Measurements from ENCODE around the gene SDE2.
"Not testable (repeated sequence)": the region's sequence is repeated elsewhere in the genome, so short reads cannot be mapped to it uniquely, and the experiment has no call there.

SDE2 gene

GRCh38 chr1:226026833-226027232, 27.7 kb upstream of the SDE2 start:
- H3K9me3 ChIP-seq (ENCODE audit: control insufficient read depth, insufficient read depth, low read length), result no peaks in the 10 kb centered on the region
- H3K9ac ChIP-seq (ENCODE audit: low read depth, low read length), result no peak overlapping the region
- H3K36me3 ChIP-seq (ENCODE audit: insufficient read depth, low read length), result no peaks in the 10 kb centered on the region
- H3K4me1 ChIP-seq (ENCODE audit: insufficient read depth, low read length), result no peaks in the 10 kb centered on the region

- Histone ChIP-seq H3K4me1 (ENCODE audit: insufficient read depth, low read length) (no peaks in the 10 kb centered on the region), H3K9ac (ENCODE audit: low read depth, low read length) (no peak overlapping the region), H3K9me3 (ENCODE audit: control insufficient read depth, insufficient read depth, low read length) (no peaks in the 10 kb centered on the region), H3K36me3 (ENCODE audit: insufficient read depth, low read length) (no peaks in the 10 kb centered on the region)
These were observed 24.6 kb upstream of the SDE2 start for GRCh38 chr1:226023735-226024134.

GRCh38 chr1:226021801-226022200, 22.7 kb upstream of the SDE2 start:
- Histone ChIP-seq H3K9me3 (ENCODE audit: control insufficient read depth, insufficient read depth, low read length) (no peaks in the 10 kb centered on the region), H3K9ac (ENCODE audit: low read depth, low read length) (no peak overlapping the region), H3K36me3 (ENCODE audit: insufficient read depth, low read length) (no peaks in the 10 kb centered on the region), H3K4me1 (ENCODE audit: insufficient read depth, low read length) (no peaks in the 10 kb centered on the region)

- Histone ChIP-seq H3K9me3 (ENCODE audit: control insufficient read depth, insufficient read depth, low read length) (no peaks in the 10 kb centered on the region), H3K36me3 (ENCODE audit: insufficient read depth, low read length) (no peaks in the 10 kb centered on the region), H3K4me1 (ENCODE audit: insufficient read depth, low read length) (no peaks in the 10 kb centered on the region), H3K9ac (ENCODE audit: low read depth, low read length) (no peak overlapping the region)
These were observed 22.3 kb upstream of the SDE2 start for GRCh38 chr1:226021401-226021800.

GRCh38 chr1:226019572-226019971, 20.4 kb upstream of the SDE2 start:
- no peaks in the 10 kb centered on the region for H3K4me1 ChIP-seq (ENCODE audit: insufficient read depth, low read length)
- no peaks in the 10 kb centered on the region for H3K36me3 ChIP-seq (ENCODE audit: insufficient read depth, low read length)
- no peak overlapping the region for H3K9ac ChIP-seq (ENCODE audit: low read depth, low read length)
- H3K9me3 ChIP-seq (ENCODE audit: control insufficient read depth, insufficient read depth, low read length), result no peaks in the 10 kb centered on the region

DNA sequence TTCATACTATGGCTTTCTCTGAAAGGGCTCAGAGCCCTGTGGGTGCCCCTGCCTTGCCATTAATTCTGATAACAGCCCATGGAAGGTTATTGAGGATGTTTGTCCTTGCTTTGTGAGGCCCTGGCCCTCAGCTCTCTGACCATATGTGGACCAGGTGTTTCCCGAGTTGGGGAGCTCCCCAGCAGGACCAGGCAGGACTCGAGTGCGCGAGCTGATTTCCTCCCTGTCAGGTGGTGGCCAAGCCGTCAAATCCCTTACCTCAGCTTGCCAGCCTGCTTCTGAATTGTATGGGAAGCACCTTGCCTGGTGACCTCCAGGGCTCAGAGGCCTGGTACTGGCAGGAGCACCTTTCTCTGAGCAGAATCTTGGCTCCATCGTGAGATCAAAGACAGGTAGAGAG, 17.9 kb upstream of the SDE2 start:
- Histone ChIP-seq H3K9ac (ENCODE audit: low read depth, low read length) (no peak overlapping the region), H3K36me3 (ENCODE audit: insufficient read depth, low read length) (no peaks in the 10 kb centered on the region), H3K9me3 (ENCODE audit: control insufficient read depth, insufficient read depth, low read length) (no peaks in the 10 kb centered on the region), H3K4me1 (ENCODE audit: insufficient read depth, low read length) (no peaks in the 10 kb centered on the region)

GRCh38 chr1:226009650-226010044, 10.5 kb upstream of the SDE2 start:
- no peak overlapping the region for H3K9ac ChIP-seq (ENCODE audit: low read depth, low read length)

GRCh38 chr1:226007126-226007892, 8.2 kb upstream of the SDE2 start:
- H3K9me3 ChIP-seq (ENCODE audit: control insufficient read depth, insufficient read depth, low read length); H3K9ac ChIP-seq (ENCODE audit: low read depth, low read length); H3K36me3 ChIP-seq (ENCODE audit: insufficient read depth, low read length); H3K4me1 ChIP-seq (ENCODE audit: insufficient read depth, low read length): not testable (repeated sequence)

More at GRCh38 chr1:226009650-226010044, 10.5 kb upstream of the SDE2 start:
- no peaks in the 10 kb centered on the region for H3K9me3 ChIP-seq (ENCODE audit: control insufficient read depth, insufficient read depth, low read length)
- H3K36me3 ChIP-seq (ENCODE audit: insufficient read depth, low read length), result no peaks in the 10 kb centered on the region
- no peaks in the 10 kb centered on the region for H3K4me1 ChIP-seq (ENCODE audit: insufficient read depth, low read length)

- no peaks in the 10 kb centered on the region for H3K9me3 ChIP-seq (ENCODE audit: control insufficient read depth, insufficient read depth, low read length)
- H3K36me3 ChIP-seq (ENCODE audit: insufficient read depth, low read length), result no peaks in the 10 kb centered on the region
- H3K9ac ChIP-seq (ENCODE audit: low read depth, low read length), result no peak overlapping the region
- peaks cover 13% of the 10 kb centered on the region for H3K4me1 ChIP-seq (ENCODE audit: insufficient read depth, low read length)
These were observed 7.5 kb upstream of the SDE2 start for GRCh38 chr1:226006686-226007085.

GRCh38 chr1:226004396-226004795, 5.3 kb upstream of the SDE2 start:
- H3K4me1 ChIP-seq (ENCODE audit: insufficient read depth, low read length), result peaks cover 16% of the 10 kb centered on the region
- no peaks in the 10 kb centered on the region for H3K36me3 ChIP-seq (ENCODE audit: insufficient read depth, low read length)
- no peak overlapping the region for H3K9ac ChIP-seq (ENCODE audit: low read depth, low read length)
- no peaks in the 10 kb centered on the region for H3K9me3 ChIP-seq (ENCODE audit: control insufficient read depth, insufficient read depth, low read length)

DNA sequence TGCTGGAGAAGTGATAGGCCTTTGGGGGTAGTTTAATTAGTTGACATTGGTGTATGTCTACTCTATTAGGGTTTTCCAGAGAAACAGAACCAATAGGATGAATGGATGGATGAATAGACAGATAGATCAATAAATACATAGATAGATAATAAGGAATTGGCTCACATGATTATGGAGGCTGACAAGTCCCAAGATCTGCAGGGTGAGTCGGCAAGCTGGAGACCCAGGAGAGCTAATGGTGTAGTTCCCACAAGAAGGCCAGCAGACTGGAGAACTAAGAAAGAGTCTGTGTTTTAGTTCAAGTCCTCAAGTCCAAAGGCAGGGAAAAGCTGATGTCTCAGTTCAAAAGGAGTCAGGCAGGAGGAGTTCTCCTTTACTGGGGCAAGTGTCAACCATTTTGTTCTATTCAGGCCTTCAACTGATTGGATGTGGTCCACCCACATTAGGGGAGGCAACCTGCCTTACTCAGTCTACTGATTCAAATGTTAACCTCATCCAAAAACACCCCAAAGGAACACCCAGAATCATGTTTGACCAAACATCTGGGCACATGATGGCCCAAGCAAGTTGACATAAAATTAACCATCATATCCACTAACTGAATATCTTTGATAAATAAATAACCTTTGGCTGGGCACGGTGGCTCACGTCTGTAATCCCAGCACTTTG, 4.5 kb upstream of the SDE2 start:
- Histone ChIP-seq H3K9ac (ENCODE audit: low read depth, low read length) (no peak overlapping the region), H3K4me1 (ENCODE audit: insufficient read depth, low read length) (peaks cover 16% of the 10 kb centered on the region), H3K9me3 (ENCODE audit: control insufficient read depth, insufficient read depth, low read length) (no peaks in the 10 kb centered on the region), H3K36me3 (ENCODE audit: insufficient read depth, low read length) (no peaks in the 10 kb centered on the region)

DNA sequence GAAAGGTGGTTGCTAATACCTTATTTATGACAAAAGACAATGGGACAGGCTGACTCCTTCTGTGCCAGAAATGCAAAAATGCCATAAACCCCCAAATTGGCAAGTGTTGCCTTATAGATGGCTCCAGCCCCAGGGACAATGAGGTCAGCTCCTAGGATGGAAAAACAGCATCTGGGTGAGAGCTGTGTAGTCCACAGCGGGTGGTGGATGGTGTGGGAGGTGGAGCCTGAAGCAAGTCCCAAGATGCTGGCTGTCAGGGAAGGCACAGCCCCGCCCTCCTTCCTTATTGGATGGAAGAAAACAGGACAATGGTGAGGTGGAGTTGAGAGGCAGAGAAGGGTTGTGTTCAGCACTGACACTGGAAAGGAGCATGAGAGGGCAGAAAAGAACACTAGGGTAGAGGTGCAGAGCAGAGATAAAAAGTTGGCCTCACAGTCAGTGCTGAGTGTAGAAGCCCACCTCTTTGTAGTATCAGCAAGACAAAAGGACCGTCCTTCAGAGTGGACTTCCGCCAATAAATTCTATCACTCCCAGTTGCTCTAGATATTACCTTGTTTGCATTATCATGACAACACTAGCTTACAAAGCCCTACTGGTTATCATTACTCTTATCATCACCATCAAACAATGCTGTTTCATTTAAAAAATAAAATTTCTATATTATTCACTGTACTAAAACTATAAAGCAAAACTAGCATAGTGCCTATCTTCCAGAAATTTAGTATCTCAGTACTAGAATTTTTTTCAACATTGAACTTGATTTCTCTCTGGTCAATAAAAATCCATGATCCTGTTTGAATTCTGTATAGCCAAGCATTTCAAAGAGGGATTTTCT, 3.7 kb upstream of the SDE2 start:
- Histone ChIP-seq H3K9ac (ENCODE audit: low read depth, low read length) (no peak overlapping the region), H3K4me1 (ENCODE audit: insufficient read depth, low read length) (peaks cover 16% of the 10 kb centered on the region), H3K9me3 (ENCODE audit: control insufficient read depth, insufficient read depth, low read length) (no peaks in the 10 kb centered on the region), H3K36me3 (ENCODE audit: insufficient read depth, low read length) (no peaks in the 10 kb centered on the region)

DNA sequence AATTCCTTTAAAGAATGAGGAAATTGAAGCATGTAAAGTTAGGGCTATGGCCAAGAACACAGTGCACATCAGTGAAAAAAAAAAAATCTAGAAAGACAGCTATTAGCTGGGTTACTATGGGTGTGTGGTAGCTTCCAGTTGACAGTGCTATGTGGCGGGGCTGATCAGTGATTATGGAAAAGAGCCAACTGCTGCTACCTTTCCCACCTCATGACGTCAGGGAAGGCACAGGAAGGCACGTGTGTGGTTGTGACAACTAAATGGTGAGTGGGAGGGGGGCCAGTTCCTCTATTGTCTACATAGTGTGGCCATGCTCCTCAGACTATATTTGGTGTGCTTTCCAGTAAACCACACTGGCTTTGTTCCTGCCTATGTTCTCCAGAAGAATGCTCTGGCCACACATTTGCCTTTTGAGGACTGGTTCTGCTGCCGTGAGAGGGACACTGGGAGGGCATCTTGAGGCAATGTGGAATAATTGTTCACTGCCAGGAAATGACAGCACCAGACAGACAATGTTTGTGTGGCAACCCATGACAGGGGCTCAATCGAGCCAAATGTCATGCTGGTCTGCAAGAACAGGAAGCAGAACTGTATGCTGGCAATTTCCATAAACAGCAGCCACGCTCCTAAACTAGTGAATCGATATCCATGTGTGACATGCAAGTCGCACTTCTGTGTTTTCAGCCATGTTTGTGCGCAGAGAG, 3.0 kb upstream of the SDE2 start:
- Histone ChIP-seq H3K4me1 (ENCODE audit: insufficient read depth, low read length) (peaks cover 16% of the 10 kb centered on the region), H3K9ac (ENCODE audit: low read depth, low read length) (no peak overlapping the region), H3K36me3 (ENCODE audit: insufficient read depth, low read length) (no peaks in the 10 kb centered on the region), H3K9me3 (ENCODE audit: control insufficient read depth, insufficient read depth, low read length) (no peaks in the 10 kb centered on the region)

DNA sequence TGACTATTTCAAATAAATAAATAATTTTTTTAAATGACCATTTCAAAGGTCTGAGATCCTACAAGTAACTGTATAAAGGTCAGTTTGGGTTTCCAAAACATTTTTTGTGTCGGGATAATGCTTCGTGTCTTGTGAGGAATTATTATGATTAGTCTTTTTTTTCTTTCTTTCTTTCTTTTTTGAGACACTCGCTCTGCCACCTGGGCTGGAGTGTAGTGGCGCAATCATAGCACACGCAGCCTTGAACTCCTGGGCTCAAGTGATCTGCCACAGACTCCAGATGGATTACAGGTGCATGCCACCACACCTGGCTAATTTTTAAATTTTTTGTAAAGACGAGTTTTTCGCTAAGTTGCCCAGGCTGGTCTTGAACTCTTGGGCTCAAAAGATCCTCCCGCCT, 1.9 kb upstream of the SDE2 start:
- Histone ChIP-seq H3K9ac (ENCODE audit: low read depth, low read length) (no peak overlapping the region), H3K36me3 (ENCODE audit: insufficient read depth, low read length) (no peaks in the 10 kb centered on the region), H3K9me3 (ENCODE audit: control insufficient read depth, insufficient read depth, low read length) (no peaks in the 10 kb centered on the region), H3K4me1 (ENCODE audit: insufficient read depth, low read length) (peaks cover 16% of the 10 kb centered on the region)
